GM19455 (cell line): ENCODE results near the gene PRSS35.
A peak's percentile ranks its signal among the peaks of the same experiment; 100 is the strongest.
"Not testable (repeated sequence)": the region's sequence is repeated elsewhere in the genome, so short reads cannot be mapped to it uniquely, and the experiment has no call there.

Source experiments
- ATAC-seq: cut with Tn5 transposase; IDR thresholded peaks from one replicate; pipeline ENCODE4 v1.9.1; 2021; ENCODE audit not compliant: unreplicated experiment

Gene PRSS35

GRCh38 chr6:83514866-83515466 lies 2.6 kb downstream of the PRSS35 start:
- no peak for ATAC-seq

- no peak for ATAC-seq
Observed at GRCh38 chr6:83517500-83517899, 5.2 kb downstream of the PRSS35 start.

- no peak for ATAC-seq
Observed at GRCh38 chr6:83518816-83519480, 6.6 kb downstream of the PRSS35 start.

- peak; percentile 80 for ATAC-seq
Observed at GRCh38 chr6:83536034-83536646, 23.8 kb downstream of the PRSS35 start.

GRCh38 chr6:83536647-83537589 lies 24.6 kb downstream of the PRSS35 start:
- ATAC-seq = no peak

GRCh38 chr6:83539678-83540077 lies 27.3 kb downstream of the PRSS35 start:
- ATAC-seq = no peak

- ATAC-seq = no peak
Observed at GRCh38 chr6:83546636-83547035, 34.3 kb downstream of the PRSS35 start.

- ATAC-seq = not testable (repeated sequence)
Observed at GRCh38 chr6:83550482-83550881, 38.1 kb downstream of the PRSS35 start.

- not testable (repeated sequence) for ATAC-seq
Observed at GRCh38 chr6:83551748-83552147, 39.4 kb downstream of the PRSS35 start.

GRCh38 chr6:83556871-83557270 lies 44.5 kb downstream of the PRSS35 start:
- ATAC-seq = no peak

- ATAC-seq = no peak
Observed at GRCh38 chr6:83558975-83559374, 46.6 kb downstream of the PRSS35 start.

GRCh38 chr6:83571663-83572185 lies 59.4 kb downstream of the PRSS35 start:
- not testable (repeated sequence) for ATAC-seq

GRCh38 chr6:83574783-83575182 lies 62.4 kb downstream of the PRSS35 start:
- no peak for ATAC-seq
